HEK293T (cell line): ENCODE data around the gene KRTAP9-2.

Experiments used
- FOXM1 ChIP-seq: fragments of 450-650 bp; IDR thresholded peaks from 2 replicates; pipeline ENCODE4 v1.6.1; 2017; ENCODE audit warnings: mild to moderate bottlenecking, borderline replicate concordance
- NFRKB ChIP-seq: fragments of 450-650 bp; IDR thresholded peaks from 2 replicates; pipeline ENCODE4 v1.6.1; 2016; ENCODE audit warnings: mild to moderate bottlenecking, moderate library complexity

- TF ChIP-seq NFRKB = no peak
- no peak for TF ChIP-seq FOXM1
Observed at GRCh38 chr17:41231731-41232130, 5.3 kb downstream of the KRTAP9-2 start.
